ENCODE data around the gene DIAPH2.

GRCh38 chrX:97380200-97380599, 695.6 kb downstream of the DIAPH2 start:
- TF ChIP-seq POLR2A (IDR thresholded peaks at IDR 0.05) (no peak), CTCF (IDR thresholded peaks at IDR 0.05 in 4 of 5, conservative IDR thresholded peaks at IDR 0.05 in 1 of 5) (no peak)
